Neural progenitor cell (in vitro differentiated cells): ENCODE data around the gene CD86. TPM values are rescaled to one million over a fixed set of nuclear protein-coding genes. Genes with fewer than 3 reads are reported as not detected.

Experiments used
- DNase-seq: peaks from one replicate; pipeline ENCODE4 v3.0.0-alpha.2; 2016; ENCODE audit warnings: low spot score
- H2AFZ ChIP-seq: fragments of 200-600 bp; sonication (generic); replicated peaks from 2 replicates; pipeline ENCODE4 v1.6.1; 2016; ENCODE audit warnings: antibody characterized with exemption
- H3F3A ChIP-seq: fragments of 200-600 bp; sonication (generic); 2 replicates; pipeline ENCODE4 v1.6.1; 2016; ENCODE audit warnings: antibody characterized with exemption, low read depth
- H3K27ac ChIP-seq: fragments of 200-600 bp; sonication (generic); 2 replicates; pipeline ENCODE4 v1.5.1; 2016; ENCODE audit warnings: mild to moderate bottlenecking
- H3K27me3 ChIP-seq: fragments of 200-600 bp; sonication (generic); 2 replicates; pipeline ENCODE4 v1.6.1; 2016; ENCODE audit warnings: mild to moderate bottlenecking, moderate library complexity
- H3K36me3 ChIP-seq: fragments of 200-600 bp; sonication (generic); 2 replicates; pipeline ENCODE4 v1.5.1; 2016
- H3K4me1 ChIP-seq: fragments of 200-600 bp; sonication (generic); 2 replicates; pipeline ENCODE4 v1.6.1; 2016; ENCODE audit warnings: mixed run types
- H3K4me2 ChIP-seq: fragments of 200-600 bp; sonication (generic); 2 replicates; pipeline ENCODE4 v1.6.1; 2016
- H3K4me3 ChIP-seq: fragments of 200-600 bp; sonication (generic); 2 replicates; pipeline ENCODE4 v1.5.1; 2016
- H3K79me2 ChIP-seq: fragments of 200-600 bp; sonication (generic); 2 replicates; pipeline ENCODE4 v1.6.1; 2016; ENCODE audit warnings: low read depth
- H3K9ac ChIP-seq: fragments of 200-600 bp; sonication (generic); 2 replicates; pipeline ENCODE4 v1.6.1; 2016
- H3K9me3 ChIP-seq: fragments of 200-600 bp; sonication (generic); 2 replicates; pipeline ENCODE4 v1.5.1; 2016; ENCODE audit warnings: low read depth
- H4K20me1 ChIP-seq: fragments of 200-600 bp; sonication (generic); 2 replicates; pipeline ENCODE4 v1.6.1; 2016; ENCODE audit warnings: low read depth
- H3K27ac Mint-ChIP-seq: 3 replicates; pipeline ENCODE4 v1.8.0; 2021; ENCODE audit warnings: mixed read lengths
- H3K27me3 Mint-ChIP-seq: 2 replicates; pipeline ENCODE4 v1.8.0; 2022; ENCODE audit warnings: low read depth, mild to moderate bottlenecking, inconsistent platforms, moderate library complexity, mixed read lengths; ENCODE audit not compliant: insufficient read depth
- H3K36me3 Mint-ChIP-seq: 3 replicates; pipeline ENCODE4 v1.8.0; 2021; ENCODE audit warnings: mixed read lengths
- H3K4me1 Mint-ChIP-seq: 3 replicates; pipeline ENCODE4 v1.8.0; 2021; ENCODE audit warnings: mixed read lengths
- H3K4me3 Mint-ChIP-seq: 3 replicates; pipeline ENCODE4 v1.8.0; 2021; ENCODE audit warnings: mild to moderate bottlenecking, moderate library complexity, mixed read lengths
- H3K9me3 Mint-ChIP-seq: 3 replicates; pipeline ENCODE4 v1.8.0; 2020; ENCODE audit warnings: mixed read lengths
- EZH2 ChIP-seq: fragments of 200-600 bp; sonication (generic); IDR thresholded peaks from 2 replicates; pipeline ENCODE4 v1.6.1; 2017; ENCODE audit warnings: antibody characterized with exemption, mild to moderate bottlenecking, moderate library complexity
- EZH2phosphoT487 ChIP-seq: fragments of 200-600 bp; sonication (generic); IDR thresholded peaks from 2 replicates; pipeline ENCODE4 v1.6.1; 2017; ENCODE audit warnings: antibody characterized with exemption
- total RNA-seq: library from RNA; depleted of rRNA; stranded (reverse); fragments of >200 nt; gene quantifications from 2 replicates; pipeline ENCODE4 v1.2.3, GENCODE V29; 2015; ENCODE audit warnings: low replicate concordance
- TF ChIP-seq, protein P1 (sequence below): fragments of 200-600 bp; sonication (generic); IDR thresholded peaks from 2 replicates; pipeline ENCODE4 v1.5.1; 2017; ENCODE audit warnings: antibody characterized with exemption, mild to moderate bottlenecking

CD86 gene
- total RNA-seq, 1 donor from 2014 or later, result not detected

DNA sequence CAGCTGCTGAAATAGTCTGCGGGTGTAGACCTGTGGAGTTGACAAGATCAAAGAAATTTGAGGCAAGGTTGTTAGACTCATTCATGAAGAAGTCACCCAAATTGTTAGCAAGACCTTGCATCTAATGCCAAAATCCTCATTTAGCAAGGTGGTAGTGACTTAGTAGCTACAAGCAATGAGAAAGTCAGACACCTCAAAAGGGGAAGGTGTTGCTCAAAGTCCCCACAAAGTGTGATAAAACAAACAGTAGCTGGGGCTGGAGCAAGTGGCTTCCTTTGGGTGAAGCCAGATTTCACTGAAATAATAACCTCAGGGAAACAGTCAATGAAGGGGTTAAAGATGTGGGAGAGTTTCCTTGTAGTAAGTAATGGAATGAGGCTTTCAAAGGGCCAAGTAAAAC lies 44.9 kb downstream of the CD86 start:
- H3K4me1 Mint-ChIP-seq, result no peaks in the 10 kb centered on the region
- no peaks in the 10 kb centered on the region for H3K27me3 Mint-ChIP-seq
- H3K4me3 Mint-ChIP-seq, result no peak overlapping the region
- Histone ChIP-seq H3K9me3 (no peaks in the 10 kb centered on the region), H3K4me2 (no peak overlapping the region), H3K4me3 (no peak overlapping the region), H4K20me1 (no peaks in the 10 kb centered on the region), H3K9ac (no peak overlapping the region), H3K27me3 (no peaks in the 10 kb centered on the region), H3K4me1 (no peaks in the 10 kb centered on the region), H3K79me2 (no peaks in the 10 kb centered on the region), H3K27ac (no peak overlapping the region), H2AFZ (no peak overlapping the region), H3K36me3 (no peaks in the 10 kb centered on the region), H3F3A (no peaks in the 10 kb centered on the region)
- no peaks in the 10 kb centered on the region for H3K36me3 Mint-ChIP-seq
- no peaks in the 10 kb centered on the region for H3K9me3 Mint-ChIP-seq
- no peak for DNase-seq
- TF ChIP-seq EZH2phosphoT487, result no peak
- TF ChIP-seq, protein P1, sequence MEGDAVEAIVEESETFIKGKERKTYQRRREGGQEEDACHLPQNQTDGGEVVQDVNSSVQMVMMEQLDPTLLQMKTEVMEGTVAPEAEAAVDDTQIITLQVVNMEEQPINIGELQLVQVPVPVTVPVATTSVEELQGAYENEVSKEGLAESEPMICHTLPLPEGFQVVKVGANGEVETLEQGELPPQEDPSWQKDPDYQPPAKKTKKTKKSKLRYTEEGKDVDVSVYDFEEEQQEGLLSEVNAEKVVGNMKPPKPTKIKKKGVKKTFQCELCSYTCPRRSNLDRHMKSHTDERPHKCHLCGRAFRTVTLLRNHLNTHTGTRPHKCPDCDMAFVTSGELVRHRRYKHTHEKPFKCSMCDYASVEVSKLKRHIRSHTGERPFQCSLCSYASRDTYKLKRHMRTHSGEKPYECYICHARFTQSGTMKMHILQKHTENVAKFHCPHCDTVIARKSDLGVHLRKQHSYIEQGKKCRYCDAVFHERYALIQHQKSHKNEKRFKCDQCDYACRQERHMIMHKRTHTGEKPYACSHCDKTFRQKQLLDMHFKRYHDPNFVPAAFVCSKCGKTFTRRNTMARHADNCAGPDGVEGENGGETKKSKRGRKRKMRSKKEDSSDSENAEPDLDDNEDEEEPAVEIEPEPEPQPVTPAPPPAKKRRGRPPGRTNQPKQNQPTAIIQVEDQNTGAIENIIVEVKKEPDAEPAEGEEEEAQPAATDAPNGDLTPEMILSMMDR, result no peak
- no peak for TF ChIP-seq EZH2
- H3K27ac Mint-ChIP-seq, result no peak overlapping the region

DNA sequence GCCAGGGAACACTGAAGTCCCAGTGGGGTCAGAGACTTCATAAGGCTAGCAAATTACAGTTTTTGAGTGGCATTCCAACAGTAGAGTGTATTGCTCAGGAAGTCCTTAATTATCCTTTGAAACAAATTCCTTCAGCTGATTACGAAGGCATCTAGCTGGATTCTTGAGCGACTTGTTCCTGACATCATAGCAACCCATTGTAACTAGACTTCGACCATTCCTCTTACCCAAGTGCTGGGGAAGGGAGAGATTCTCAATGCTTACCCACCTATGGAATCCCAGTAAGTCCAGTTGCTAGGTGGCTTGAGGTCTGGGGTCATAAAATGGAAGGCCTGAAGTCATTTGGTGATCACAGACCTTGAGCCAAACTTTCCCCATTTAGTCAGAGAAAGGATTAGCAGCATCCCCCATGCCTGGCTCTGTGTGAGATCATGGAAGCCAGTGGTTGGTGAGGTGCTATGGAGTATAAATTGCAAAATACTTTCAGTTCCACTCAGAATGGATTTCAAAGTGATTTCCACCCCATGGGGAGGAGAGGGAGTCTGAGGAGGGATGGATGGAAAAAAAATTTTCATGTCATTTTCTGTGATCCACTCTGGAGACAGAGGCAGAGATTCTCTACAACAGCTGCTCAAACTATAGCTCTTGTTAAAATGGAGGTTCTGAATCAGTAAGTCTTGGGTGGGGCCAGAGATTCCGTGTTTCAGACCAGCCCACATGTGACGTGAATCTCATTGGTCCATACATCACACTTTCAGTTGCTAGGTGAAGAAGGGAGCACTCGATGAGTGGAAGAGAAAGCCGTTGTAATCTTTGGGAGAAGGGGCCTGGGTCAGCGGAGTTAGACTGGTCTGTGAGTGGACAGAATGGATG lies 45.7 kb downstream of the CD86 start:
- Histone ChIP-seq H2AFZ (no peak overlapping the region), H3K27me3 (no peaks in the 10 kb centered on the region), H4K20me1 (no peaks in the 10 kb centered on the region), H3K9me3 (no peaks in the 10 kb centered on the region), H3K4me1 (no peaks in the 10 kb centered on the region), H3K27ac (no peak overlapping the region), H3K79me2 (no peaks in the 10 kb centered on the region), H3K4me3 (no peak overlapping the region), H3K4me2 (no peak overlapping the region), H3F3A (no peaks in the 10 kb centered on the region), H3K9ac (no peak overlapping the region), H3K36me3 (no peaks in the 10 kb centered on the region)
- Mint-ChIP-seq H3K27ac (no peak overlapping the region), H3K9me3 (no peaks in the 10 kb centered on the region), H3K27me3 (no peaks in the 10 kb centered on the region), H3K4me3 (no peak overlapping the region), H3K4me1 (no peaks in the 10 kb centered on the region), H3K36me3 (no peaks in the 10 kb centered on the region)
- TF ChIP-seq, protein P1, result no peak
- TF ChIP-seq EZH2phosphoT487 (no peak), EZH2 (no peak)
- DNase-seq, result no peak

DNA sequence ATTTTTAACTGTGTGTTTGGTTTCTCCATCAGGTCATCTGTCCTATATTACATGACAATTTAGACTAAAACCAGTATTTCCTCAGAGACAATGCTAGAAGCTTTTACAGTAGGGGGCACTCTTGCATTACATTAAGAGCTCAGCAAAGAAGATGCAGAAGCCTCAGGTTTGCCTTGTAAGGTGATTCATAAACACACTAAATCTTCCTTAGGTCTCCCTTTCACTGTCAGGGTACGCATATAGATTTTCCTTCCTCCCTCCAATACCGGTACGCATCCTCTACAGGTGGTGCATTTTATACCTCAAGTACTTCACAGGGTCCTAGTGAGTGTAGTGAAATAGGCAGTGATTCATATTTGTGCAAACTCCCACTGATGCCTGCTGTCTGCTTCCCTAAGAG lies 46.5 kb downstream of the CD86 start:
- Histone ChIP-seq H3F3A (no peaks in the 10 kb centered on the region), H3K27me3 (no peaks in the 10 kb centered on the region), H3K4me3 (no peak overlapping the region), H2AFZ (peak overlapping the region; percentile 21), H4K20me1 (no peaks in the 10 kb centered on the region), H3K27ac (no peak overlapping the region), H3K4me2 (no peak overlapping the region), H3K79me2 (no peaks in the 10 kb centered on the region), H3K9ac (no peak overlapping the region), H3K4me1 (no peaks in the 10 kb centered on the region), H3K36me3 (no peaks in the 10 kb centered on the region), H3K9me3 (no peaks in the 10 kb centered on the region)
- TF ChIP-seq EZH2phosphoT487 (no peak), EZH2 (no peak)
- TF ChIP-seq, protein P1, result peak; percentile 75
- Mint-ChIP-seq H3K27ac (no peak overlapping the region), H3K4me1 (no peaks in the 10 kb centered on the region), H3K9me3 (no peaks in the 10 kb centered on the region), H3K27me3 (no peaks in the 10 kb centered on the region), H3K4me3 (no peak overlapping the region), H3K36me3 (no peaks in the 10 kb centered on the region)
- peak; percentile 82 for DNase-seq
